Astrocyte (in vitro differentiated cells and primary cell): Measurements from ENCODE around the gene CHADL. TPM values are rescaled to one million over a fixed set of nuclear protein-coding genes. Genes with fewer than 3 reads are reported as not detected.

Experiments
- DNase-seq: peaks from one replicate; pipeline ENCODE4 v3.0.0-alpha.2; 2010; ENCODE audit warnings: low read depth
- FAIRE-seq: peaks from 2 replicates; lab custom pipeline; 2011; peaks lifted over from hg19 to GRCh38; lab: Jason Lieb, UNC
- H2AFZ ChIP-seq: 2 replicates; pipeline ENCODE4 v1.6.0; 2012; ENCODE audit warnings: low read depth, low read length, inconsistent platforms
- H3K27ac ChIP-seq: 2 replicates; pipeline ENCODE4 v1.5.1; 2011; ENCODE audit warnings: low read depth, low read length, inconsistent platforms
- H3K27me3 ChIP-seq: 2 replicates; pipeline ENCODE4 v1.6.0; 2011; ENCODE audit warnings: low read length, inconsistent platforms; ENCODE audit not compliant: insufficient read depth
- H3K36me3 ChIP-seq: 2 replicates; pipeline ENCODE4 v1.5.1; 2011; ENCODE audit warnings: low read length, inconsistent platforms; ENCODE audit not compliant: insufficient read depth
- H3K4me1 ChIP-seq: 2 replicates; pipeline ENCODE4 v1.5.1; 2011; ENCODE audit warnings: low read length, inconsistent platforms; ENCODE audit not compliant: insufficient read depth
- H3K4me2 ChIP-seq: 2 replicates; pipeline ENCODE4 v1.6.0; 2012; ENCODE audit warnings: low read length, inconsistent platforms
- H3K4me3 ChIP-seq: 2 replicates; pipeline ENCODE4 v1.5.1; 2011; ENCODE audit warnings: low read depth, mild to moderate bottlenecking, low read length, inconsistent platforms; ENCODE audit not compliant: insufficient read depth
- H3K79me2 ChIP-seq: 2 replicates; pipeline ENCODE4 v1.6.0; 2012; ENCODE audit warnings: mild to moderate bottlenecking, low read length, inconsistent platforms; ENCODE audit not compliant: insufficient read depth
- H3K9ac ChIP-seq: 2 replicates; pipeline ENCODE4 v1.6.0; 2012; ENCODE audit warnings: mild to moderate bottlenecking, low read length, inconsistent platforms
- H3K9me3 ChIP-seq: 2 replicates; pipeline ENCODE4 v1.5.1; 2012; ENCODE audit warnings: low read depth, mild to moderate bottlenecking, low read length, inconsistent platforms; ENCODE audit not compliant: insufficient read depth
- H4K20me1 ChIP-seq: 2 replicates; pipeline ENCODE4 v1.6.0; 2012; ENCODE audit warnings: low read length, inconsistent platforms; ENCODE audit not compliant: insufficient read depth
- H3K27ac Mint-ChIP-seq: one replicate; pipeline ENCODE4 v1.8.0; 2021; ENCODE audit warnings: mild to moderate bottlenecking, mixed read lengths; ENCODE audit not compliant: unreplicated experiment
- H3K27me3 Mint-ChIP-seq: one replicate; pipeline ENCODE4 v1.8.0; 2021; ENCODE audit warnings: low read depth, mixed read lengths; ENCODE audit not compliant: unreplicated experiment
- H3K36me3 Mint-ChIP-seq: one replicate; pipeline ENCODE4 v1.8.0; 2021; ENCODE audit warnings: low read depth, mixed read lengths; ENCODE audit not compliant: unreplicated experiment
- H3K4me1 Mint-ChIP-seq: one replicate; pipeline ENCODE4 v1.8.0; 2021; ENCODE audit warnings: low read depth, mixed read lengths; ENCODE audit not compliant: unreplicated experiment
- H3K4me3 Mint-ChIP-seq: one replicate; pipeline ENCODE4 v1.8.0; 2021; ENCODE audit warnings: mild to moderate bottlenecking, moderate library complexity, mixed read lengths; ENCODE audit not compliant: unreplicated experiment
- H3K9me3 Mint-ChIP-seq: one replicate; pipeline ENCODE4 v1.8.0; 2021; ENCODE audit warnings: mild to moderate bottlenecking, mixed read lengths; ENCODE audit not compliant: unreplicated experiment
- EZH2 ChIP-seq: IDR thresholded peaks from 2 replicates; pipeline ENCODE4 v1.6.1; 2012; ENCODE audit warnings: mild to moderate bottlenecking, low read length, inconsistent platforms; ENCODE audit not compliant: insufficient read depth
- total RNA-seq: library from RNA; stranded (reverse); gene quantifications from 2 replicates; pipeline ENCODE4 v1.2.1, GENCODE V29; 2021
- TF ChIP-seq, protein P1 (sequence below): IDR thresholded peaks from 2 replicates; pipeline ENCODE4 v1.5.1; 2011; ENCODE audit warnings: low read depth, mild to moderate bottlenecking, inconsistent platforms, low read length, moderate library complexity; ENCODE audit not compliant: insufficient read depth

The CHADL gene
- total RNA-seq, 1 donor from 2014 or later: 0.23 TPM

- Histone ChIP-seq H3K27ac (no peak overlapping the region), H3K4me2 (no peak overlapping the region), H2AFZ (no peak overlapping the region), H4K20me1 (no peaks in the 10 kb centered on the region), H3K4me1 (peaks cover 7% of the 10 kb centered on the region), H3K9ac (no peak overlapping the region), H3K79me2 (peaks cover 31% of the 10 kb centered on the region), H3K4me3 (no peak overlapping the region), H3K27me3 (no peaks in the 10 kb centered on the region), H3K9me3 (no peaks in the 10 kb centered on the region), H3K36me3 (no peaks in the 10 kb centered on the region)
- FAIRE-seq (no peak), DNase-seq (no peak)
- no peak overlapping the region for H3K27ac Mint-ChIP-seq
- no peaks in the 10 kb centered on the region for H3K9me3 Mint-ChIP-seq
- TF ChIP-seq, protein P1, sequence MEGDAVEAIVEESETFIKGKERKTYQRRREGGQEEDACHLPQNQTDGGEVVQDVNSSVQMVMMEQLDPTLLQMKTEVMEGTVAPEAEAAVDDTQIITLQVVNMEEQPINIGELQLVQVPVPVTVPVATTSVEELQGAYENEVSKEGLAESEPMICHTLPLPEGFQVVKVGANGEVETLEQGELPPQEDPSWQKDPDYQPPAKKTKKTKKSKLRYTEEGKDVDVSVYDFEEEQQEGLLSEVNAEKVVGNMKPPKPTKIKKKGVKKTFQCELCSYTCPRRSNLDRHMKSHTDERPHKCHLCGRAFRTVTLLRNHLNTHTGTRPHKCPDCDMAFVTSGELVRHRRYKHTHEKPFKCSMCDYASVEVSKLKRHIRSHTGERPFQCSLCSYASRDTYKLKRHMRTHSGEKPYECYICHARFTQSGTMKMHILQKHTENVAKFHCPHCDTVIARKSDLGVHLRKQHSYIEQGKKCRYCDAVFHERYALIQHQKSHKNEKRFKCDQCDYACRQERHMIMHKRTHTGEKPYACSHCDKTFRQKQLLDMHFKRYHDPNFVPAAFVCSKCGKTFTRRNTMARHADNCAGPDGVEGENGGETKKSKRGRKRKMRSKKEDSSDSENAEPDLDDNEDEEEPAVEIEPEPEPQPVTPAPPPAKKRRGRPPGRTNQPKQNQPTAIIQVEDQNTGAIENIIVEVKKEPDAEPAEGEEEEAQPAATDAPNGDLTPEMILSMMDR: no peak
- TF ChIP-seq EZH2: no peak
- H3K4me3 Mint-ChIP-seq: no peak overlapping the region
- H3K27me3 Mint-ChIP-seq: peaks cover 23% of the 10 kb centered on the region
- no peaks in the 10 kb centered on the region for H3K4me1 Mint-ChIP-seq
- H3K36me3 Mint-ChIP-seq: no peaks in the 10 kb centered on the region
Observed at GRCh38 chr22:41204066-41204465, 36.7 kb downstream of the CHADL start.

DNA sequence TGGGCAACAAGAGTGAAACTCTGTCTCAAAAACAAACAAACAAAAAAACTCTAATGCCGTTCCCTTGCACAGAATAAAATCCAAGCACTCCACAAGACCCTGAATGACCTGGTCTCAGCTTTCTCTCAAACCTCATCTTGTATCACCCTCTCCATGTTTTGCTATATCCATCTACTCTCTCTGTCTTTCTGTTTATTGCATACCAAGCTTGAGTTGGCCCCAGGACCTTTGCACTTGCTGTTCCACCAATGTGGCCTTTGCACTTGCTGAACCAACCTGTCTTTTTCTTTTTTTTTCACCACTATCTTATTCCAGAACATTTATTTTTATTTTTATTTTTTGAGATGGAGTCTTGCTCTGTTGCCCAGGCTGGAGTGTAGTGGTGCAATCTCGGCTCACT, 37.6 kb downstream of the CHADL start:
- H3K27ac ChIP-seq: no peak overlapping the region
- peaks cover 10% of the 10 kb centered on the region for H3K4me1 ChIP-seq
- TF ChIP-seq, protein P1: no peak
- TF ChIP-seq EZH2: no peak
- no peaks in the 10 kb centered on the region for H3K9me3 ChIP-seq
- no peak overlapping the region for H3K4me3 ChIP-seq
- H3K9ac ChIP-seq: no peak overlapping the region
- Mint-ChIP-seq H3K4me3 (no peak overlapping the region), H3K27ac (no peak overlapping the region), H3K4me1 (no peaks in the 10 kb centered on the region), H3K36me3 (no peaks in the 10 kb centered on the region), H3K27me3 (peaks cover 25% of the 10 kb centered on the region), H3K9me3 (no peaks in the 10 kb centered on the region)
- peaks cover 26% of the 10 kb centered on the region for H3K79me2 ChIP-seq
- H3K36me3 ChIP-seq: no peaks in the 10 kb centered on the region
- no peak for FAIRE-seq
- no peak overlapping the region for H3K4me2 ChIP-seq
- no peaks in the 10 kb centered on the region for H3K27me3 ChIP-seq
- H4K20me1 ChIP-seq: no peaks in the 10 kb centered on the region
- H2AFZ ChIP-seq: no peak overlapping the region
- no peak for DNase-seq

GRCh38 chr22:41201141-41201540, 39.6 kb downstream of the CHADL start:
- Histone ChIP-seq H3K4me2 (no peak overlapping the region), H3K79me2 (peaks cover 10% of the 10 kb centered on the region), H3K9me3 (no peaks in the 10 kb centered on the region), H3K4me3 (no peak overlapping the region), H3K9ac (no peak overlapping the region), H3K27me3 (no peaks in the 10 kb centered on the region), H4K20me1 (no peaks in the 10 kb centered on the region), H3K36me3 (no peaks in the 10 kb centered on the region), H2AFZ (no peak overlapping the region), H3K4me1 (peaks cover 21% of the 10 kb centered on the region), H3K27ac (no peak overlapping the region)
- TF ChIP-seq, protein P1: no peak
- TF ChIP-seq EZH2: no peak
- no peak for FAIRE-seq
- Mint-ChIP-seq H3K27me3 (peaks cover 35% of the 10 kb centered on the region), H3K27ac (no peak overlapping the region), H3K4me1 (peaks cover 4% of the 10 kb centered on the region), H3K9me3 (no peaks in the 10 kb centered on the region), H3K36me3 (no peaks in the 10 kb centered on the region), H3K4me3 (no peak overlapping the region)
- no peak for DNase-seq
